GM13977 (cell line): ENCODE data around the gene SPATA20.

Experiments
- DNase-seq: peaks from one replicate; pipeline ENCODE4 v3.0.0; 2012; ENCODE audit warnings: low spot score
- CTCF ChIP-seq: IDR thresholded peaks from 2 replicates; pipeline ENCODE4 v1.5.1; 2012; ENCODE audit warnings: mild to moderate bottlenecking, control low read depth; ENCODE audit not compliant: insufficient read depth; ENCODE audit errors: extremely low read depth, missing control alignments
- in situ Hi-C: fragments of 300-500 bp; cut with MboI; formaldehyde crosslinking; loops from one replicate; pipeline ENCODE4 v1.12.0; 2022; ENCODE audit warnings: low sequenced_read_pairs, low pct_unique_long_range_greater_than_20kb, mixed read lengths, inconsistent platforms; ENCODE audit not compliant: unreplicated experiment

Gene SPATA20

GRCh38 chr17:50581316-50581715 is 34.3 kb downstream of the SPATA20 start:
- no peak for TF ChIP-seq CTCF
- DNase-seq, result no peak
- in situ Hi-C loops, result no loop called here

DNA sequence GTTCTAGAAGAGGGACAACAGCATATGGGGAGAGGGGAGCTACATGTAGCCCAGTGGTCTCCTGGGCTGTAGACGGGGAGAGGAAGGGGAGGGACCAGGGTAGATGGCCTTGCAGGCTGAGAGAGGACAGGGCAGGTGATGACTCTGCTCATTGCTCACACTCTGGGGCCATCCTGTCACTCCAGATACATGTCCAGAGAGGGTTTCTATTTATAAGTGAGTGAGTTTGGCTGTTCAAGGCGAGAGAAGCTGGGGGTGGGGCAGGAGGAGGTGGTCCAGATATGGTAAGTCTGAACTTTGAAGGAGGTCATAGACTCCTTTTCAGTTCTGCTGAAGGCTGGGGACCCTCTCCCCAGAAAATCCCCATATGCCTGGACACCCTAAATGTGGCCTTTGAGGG is 35.8 kb downstream of the SPATA20 start:
- no peak for DNase-seq
- in situ Hi-C loops, result no loop called here
- no peak for TF ChIP-seq CTCF

DNA sequence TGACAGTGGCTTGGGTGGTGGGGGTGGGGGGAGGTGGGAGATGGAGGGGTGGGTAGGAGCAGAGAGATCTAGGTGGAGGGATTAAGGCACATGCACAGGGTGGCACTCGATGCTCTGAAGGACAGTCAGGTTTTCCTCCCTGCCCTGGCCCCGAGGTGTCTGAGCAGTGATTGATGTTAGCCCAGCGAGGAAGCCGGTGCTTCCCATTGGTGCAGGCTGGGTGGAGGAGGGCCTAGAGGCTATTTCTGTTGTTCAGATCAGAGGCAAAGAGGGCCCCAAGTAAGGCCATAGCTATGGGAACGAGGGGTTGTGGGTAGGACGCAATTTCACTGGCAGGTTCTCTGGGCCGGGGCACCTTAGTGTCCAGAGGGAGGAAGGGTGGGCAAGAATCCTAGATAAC is 36.7 kb downstream of the SPATA20 start:
- DNase-seq, result no peak
- in situ Hi-C loops, result no loop called here

DNA sequence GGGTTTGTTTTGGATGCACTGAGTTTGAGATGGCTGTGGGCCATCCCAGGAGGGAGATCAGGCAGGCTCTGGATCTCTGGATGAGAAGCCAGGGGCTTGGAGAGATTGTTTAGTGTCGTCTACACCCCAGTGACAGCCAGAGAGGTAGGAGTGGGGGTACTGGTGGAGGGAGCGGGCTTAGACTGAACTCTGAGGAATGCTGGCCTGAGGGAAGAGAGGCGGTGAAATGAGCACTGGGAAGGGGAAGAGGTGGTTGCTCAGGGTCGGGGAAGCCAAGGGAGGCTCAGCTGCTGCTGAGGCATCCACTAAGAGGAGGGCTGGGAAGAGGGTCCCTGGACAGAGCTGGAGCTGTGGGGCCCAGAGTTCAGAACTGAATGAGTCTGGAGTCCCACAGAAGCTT is 37.1 kb downstream of the SPATA20 start:
- DNase-seq, result no peak
- in situ Hi-C loops, result no loop called here
- TF ChIP-seq CTCF, result no peak

More for the DNA sequence above, 36.7 kb downstream of the SPATA20 start:
- no peak for TF ChIP-seq CTCF

DNA sequence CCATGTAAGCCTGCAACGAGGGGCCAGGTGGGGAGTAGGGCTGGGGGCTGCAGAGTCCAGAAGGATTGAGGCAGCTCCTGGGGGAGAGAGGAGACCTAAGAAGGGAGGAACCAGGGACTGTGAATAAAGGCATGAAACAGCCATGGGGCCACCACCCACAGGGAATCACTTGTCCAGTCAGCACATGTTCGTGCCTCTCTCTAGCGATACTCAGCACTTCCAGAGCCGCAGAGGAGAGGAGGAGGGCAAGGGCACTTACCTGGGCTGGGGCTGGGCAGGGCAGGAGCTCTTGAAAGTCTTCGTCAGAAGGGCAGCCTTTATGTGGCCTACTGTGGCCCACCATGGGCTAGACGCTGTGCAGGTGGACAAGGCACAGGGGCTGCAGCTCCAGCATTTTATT is 37.8 kb downstream of the SPATA20 start:
- in situ Hi-C loops, result no loop called here
- no peak for DNase-seq
- no peak for TF ChIP-seq CTCF

- TF ChIP-seq CTCF, result no peak
- in situ Hi-C loops, result no loop called here
- no peak for DNase-seq
These were observed 38.4 kb downstream of the SPATA20 start for GRCh38 chr17:50585346-50585745.

DNA sequence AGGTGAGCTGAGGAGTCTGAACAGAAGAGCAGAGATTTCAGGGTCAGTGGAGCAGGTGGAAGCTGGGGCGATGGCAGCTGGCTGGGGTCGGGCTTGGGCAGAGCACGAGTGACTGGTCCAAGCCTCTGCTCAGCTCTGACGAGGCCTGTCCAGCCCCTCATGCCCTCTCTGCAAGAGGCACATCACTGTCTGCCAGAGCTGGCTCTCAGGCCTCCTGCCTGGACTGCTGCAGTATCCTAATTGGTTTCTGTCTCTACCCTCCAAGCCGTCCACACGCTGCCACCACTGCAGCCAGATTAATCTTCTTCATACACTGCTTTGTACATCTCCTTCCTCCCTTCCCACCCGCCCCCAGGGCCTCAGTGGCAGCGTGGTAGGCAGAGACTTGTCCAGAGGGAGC is 38.9 kb downstream of the SPATA20 start:
- no peak for DNase-seq
- in situ Hi-C loops, result no loop called here
- TF ChIP-seq CTCF, result no peak
